GM18868 (cell line): ENCODE measurements around the gene SLC43A2.
"Not testable (repeated sequence)": the region's sequence is repeated elsewhere in the genome, so short reads cannot be mapped to it uniquely, and the experiment has no call there.

Experiments
- ATAC-seq: cut with Tn5 transposase; IDR thresholded peaks from one replicate; pipeline ENCODE4 v1.9.1; 2021; ENCODE audit warnings: mild to moderate bottlenecking, moderate library complexity; ENCODE audit not compliant: unreplicated experiment

The SLC43A2 gene

GRCh38 chr17:1546292-1546922 is 82.2 kb downstream of the SLC43A2 start:
- ATAC-seq: no peak

GRCh38 chr17:1545618-1546017 is 83.0 kb downstream of the SLC43A2 start:
- no peak for ATAC-seq

GRCh38 chr17:1542316-1542715 is 86.3 kb downstream of the SLC43A2 start:
- ATAC-seq: no peak

- no peak for ATAC-seq
Measured at GRCh38 chr17:1541367-1541904, 87.2 kb downstream of the SLC43A2 start.

GRCh38 chr17:1539811-1540210 is 88.8 kb downstream of the SLC43A2 start:
- ATAC-seq: no peak

- no peak for ATAC-seq
Measured at GRCh38 chr17:1535737-1536136, 92.9 kb downstream of the SLC43A2 start.

GRCh38 chr17:1533661-1534325 is 94.8 kb downstream of the SLC43A2 start:
- ATAC-seq: no peak

- no peak for ATAC-seq
Measured at GRCh38 chr17:1532836-1533602, 95.6 kb downstream of the SLC43A2 start.

- no peak for ATAC-seq
Measured at GRCh38 chr17:1529863-1530262, 98.8 kb downstream of the SLC43A2 start.

GRCh38 chr17:1526876-1527275 is 101.8 kb downstream of the SLC43A2 start:
- not testable (repeated sequence) for ATAC-seq

GRCh38 chr17:1522626-1523025 is 106.0 kb downstream of the SLC43A2 start:
- ATAC-seq: no peak

- no peak for ATAC-seq
Measured at GRCh38 chr17:1521086-1521640, 107.5 kb downstream of the SLC43A2 start.

- ATAC-seq: no peak
Measured at GRCh38 chr17:1519678-1520077, 109.0 kb downstream of the SLC43A2 start.
